ENCODE data around the gene MAST4.

DNA sequence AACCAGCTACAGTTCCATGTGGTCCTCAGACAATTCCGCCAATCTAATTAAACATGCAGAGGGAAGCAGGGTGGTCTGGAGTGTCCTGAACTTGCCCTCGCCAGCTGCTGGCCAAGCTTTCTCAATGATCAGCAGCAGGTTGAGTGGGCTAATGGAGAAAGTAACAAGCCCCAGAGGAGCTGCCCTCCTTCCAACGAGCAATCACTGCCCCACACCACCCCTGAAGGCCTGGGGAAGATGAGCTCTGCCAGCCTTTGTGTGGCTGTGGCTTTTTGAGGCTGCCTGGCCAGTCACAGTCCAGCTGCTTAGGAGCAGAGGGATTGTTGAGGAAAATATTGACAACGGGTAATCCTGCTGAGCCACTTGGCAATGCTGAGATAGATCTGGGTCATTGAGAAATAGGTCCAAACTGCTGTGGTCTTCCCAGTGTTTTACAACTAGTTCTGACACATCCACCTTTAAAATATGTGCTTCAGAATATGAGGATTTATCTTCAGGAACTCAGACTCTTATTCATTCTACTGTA lies 493.1 kb downstream of the MAST4 start:
- TF ChIP-seq, protein P1, sequence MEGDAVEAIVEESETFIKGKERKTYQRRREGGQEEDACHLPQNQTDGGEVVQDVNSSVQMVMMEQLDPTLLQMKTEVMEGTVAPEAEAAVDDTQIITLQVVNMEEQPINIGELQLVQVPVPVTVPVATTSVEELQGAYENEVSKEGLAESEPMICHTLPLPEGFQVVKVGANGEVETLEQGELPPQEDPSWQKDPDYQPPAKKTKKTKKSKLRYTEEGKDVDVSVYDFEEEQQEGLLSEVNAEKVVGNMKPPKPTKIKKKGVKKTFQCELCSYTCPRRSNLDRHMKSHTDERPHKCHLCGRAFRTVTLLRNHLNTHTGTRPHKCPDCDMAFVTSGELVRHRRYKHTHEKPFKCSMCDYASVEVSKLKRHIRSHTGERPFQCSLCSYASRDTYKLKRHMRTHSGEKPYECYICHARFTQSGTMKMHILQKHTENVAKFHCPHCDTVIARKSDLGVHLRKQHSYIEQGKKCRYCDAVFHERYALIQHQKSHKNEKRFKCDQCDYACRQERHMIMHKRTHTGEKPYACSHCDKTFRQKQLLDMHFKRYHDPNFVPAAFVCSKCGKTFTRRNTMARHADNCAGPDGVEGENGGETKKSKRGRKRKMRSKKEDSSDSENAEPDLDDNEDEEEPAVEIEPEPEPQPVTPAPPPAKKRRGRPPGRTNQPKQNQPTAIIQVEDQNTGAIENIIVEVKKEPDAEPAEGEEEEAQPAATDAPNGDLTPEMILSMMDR (optimal IDR thresholded peaks at IDR 0.05 in 1 of 3, IDR thresholded peaks at IDR 0.05 in 1 of 3, conservative IDR thresholded peaks at IDR 0.05 in 1 of 3; ENCODE audit: extremely low read depth in 1 of 3, insufficient read depth in 2 of 3, low read length in 3 of 3) = no peak
- no peak for TF ChIP-seq EZH2 (IDR thresholded peaks at IDR 0.05; ENCODE audit: low read length)

Measured in keratinocyte (primary cell).